ENCODE data around the gene POU2AF3.

DNA sequence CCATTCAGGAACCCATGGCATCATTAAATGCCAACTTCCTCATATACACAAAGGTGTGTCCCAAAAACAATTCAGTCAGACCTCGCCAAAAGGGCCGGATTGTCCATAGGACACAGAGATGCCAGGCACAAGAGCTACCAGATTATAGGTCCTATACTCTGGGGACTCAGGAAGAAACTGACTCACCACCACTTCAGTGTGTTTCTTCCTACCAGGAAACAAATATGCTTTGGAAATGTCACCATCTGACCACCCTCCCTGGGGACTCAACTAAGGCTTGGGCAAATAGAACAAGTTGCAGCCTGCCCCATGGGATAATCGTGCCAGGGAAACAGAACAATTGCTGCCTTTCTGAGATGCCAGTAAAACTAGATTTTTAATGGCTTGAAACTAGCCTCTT is 11.7 kb downstream of the POU2AF3 start:
- TF ChIP-seq, protein P1, sequence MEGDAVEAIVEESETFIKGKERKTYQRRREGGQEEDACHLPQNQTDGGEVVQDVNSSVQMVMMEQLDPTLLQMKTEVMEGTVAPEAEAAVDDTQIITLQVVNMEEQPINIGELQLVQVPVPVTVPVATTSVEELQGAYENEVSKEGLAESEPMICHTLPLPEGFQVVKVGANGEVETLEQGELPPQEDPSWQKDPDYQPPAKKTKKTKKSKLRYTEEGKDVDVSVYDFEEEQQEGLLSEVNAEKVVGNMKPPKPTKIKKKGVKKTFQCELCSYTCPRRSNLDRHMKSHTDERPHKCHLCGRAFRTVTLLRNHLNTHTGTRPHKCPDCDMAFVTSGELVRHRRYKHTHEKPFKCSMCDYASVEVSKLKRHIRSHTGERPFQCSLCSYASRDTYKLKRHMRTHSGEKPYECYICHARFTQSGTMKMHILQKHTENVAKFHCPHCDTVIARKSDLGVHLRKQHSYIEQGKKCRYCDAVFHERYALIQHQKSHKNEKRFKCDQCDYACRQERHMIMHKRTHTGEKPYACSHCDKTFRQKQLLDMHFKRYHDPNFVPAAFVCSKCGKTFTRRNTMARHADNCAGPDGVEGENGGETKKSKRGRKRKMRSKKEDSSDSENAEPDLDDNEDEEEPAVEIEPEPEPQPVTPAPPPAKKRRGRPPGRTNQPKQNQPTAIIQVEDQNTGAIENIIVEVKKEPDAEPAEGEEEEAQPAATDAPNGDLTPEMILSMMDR (IDR thresholded peaks at IDR 0.05) = no peak
- no peak for TF ChIP-seq POLR2A (IDR thresholded peaks at IDR 0.05)
